Calu3 (cell line): Measurements from ENCODE around the gene SCOC. TPM values are rescaled to one million over a fixed set of nuclear protein-coding genes. Genes with fewer than 3 reads are reported as not detected.

Experiments used
- BruUV-seq: library from RNA; stranded (reverse); fragments of 400-500 nt; replicated peaks from 2 replicates; lab custom pipeline; 2021; lab: Mats Ljungman, UMichigan
- CTCF ChIA-PET: fragments of 300-600 bp; sonication (Branson Sonifier 250); formaldehyde crosslinking; loops from one replicate; lab custom pipeline; 2022; ENCODE audit warnings: antibody characterized with exemption; lab: Charles Lee
- DNase-seq: peaks from one replicate; pipeline ENCODE4 v3.0.0; 2022
- H3K27ac Mint-ChIP-seq: one replicate; pipeline ENCODE4 v1.8.0; 2022; ENCODE audit warnings: mixed read lengths; ENCODE audit not compliant: unreplicated experiment
- H3K27me3 Mint-ChIP-seq: one replicate; pipeline ENCODE4 v1.8.0; 2022; ENCODE audit warnings: mixed read lengths; ENCODE audit not compliant: unreplicated experiment
- H3K36me3 Mint-ChIP-seq: one replicate; pipeline ENCODE4 v1.8.0; 2022; ENCODE audit warnings: mild to moderate bottlenecking, moderate library complexity, mixed read lengths; ENCODE audit not compliant: insufficient read depth, unreplicated experiment
- H3K4me1 Mint-ChIP-seq: one replicate; pipeline ENCODE4 v1.8.0; 2022; ENCODE audit warnings: mild to moderate bottlenecking, low read depth, mixed read lengths; ENCODE audit not compliant: unreplicated experiment
- H3K4me3 Mint-ChIP-seq: one replicate; pipeline ENCODE4 v1.8.0; 2022; ENCODE audit warnings: mild to moderate bottlenecking, low read depth, moderate library complexity, mixed read lengths; ENCODE audit not compliant: unreplicated experiment
- H3K9me3 Mint-ChIP-seq: one replicate; pipeline ENCODE4 v1.8.0; 2022; ENCODE audit warnings: low read depth, mixed read lengths; ENCODE audit not compliant: unreplicated experiment
- CTCF ChIP-seq: fragments of 200-600 bp; IDR thresholded peaks from one replicate; pipeline ENCODE4 v1.8.0; 2022; ENCODE audit warnings: antibody characterized with exemption; ENCODE audit not compliant: unreplicated experiment
- intact Hi-C: fragments of 100-400 bp; cut with micrococcal nuclease; formaldehyde crosslinking; loops from one replicate; pipeline ENCODE4 v1.10.0; 2022; ENCODE audit not compliant: unreplicated experiment
- total RNA-seq: library from RNA; stranded (reverse); gene quantifications from 2 replicates; pipeline ENCODE4 v1.2.3, GENCODE V29; 2022

SCOC gene
- total RNA-seq, 1 experiment from 2014 or later = 59.4 TPM

GRCh38 chr4:140344101-140344500, 29.3 kb upstream of the SCOC start:
- Mint-ChIP-seq H3K4me3 (peak overlapping the region; percentile 81), H3K9me3 (no peaks in the 10 kb centered on the region), H3K4me1 (peaks cover 29% of the 10 kb centered on the region), H3K27me3 (no peaks in the 10 kb centered on the region), H3K27ac (peak overlapping the region; percentile 87), H3K36me3 (peaks cover 24% of the 10 kb centered on the region)
- TF ChIP-seq CTCF = no peak
- no TSS peak for BruUV-seq
- no peak for DNase-seq
- intact Hi-C loops = loop anchor here (5.0 kb wide), 1 partner anchor 332 kb away; no protein-coding TSS in a partner anchor
- CTCF ChIA-PET = interaction anchor here (2.2 to 2.5 kb wide), 2 partner anchors 14 to 16 kb away, joined by 15 read pairs; no protein-coding TSS in a partner anchor

GRCh38 chr4:140344621-140345020, 28.8 kb upstream of the SCOC start:
- peak overlapping the region; percentile 81 for H3K4me3 Mint-ChIP-seq
- no TSS peak for BruUV-seq

GRCh38 chr4:140346136-140346535, 27.3 kb upstream of the SCOC start:
- Mint-ChIP-seq H3K9me3 (no peaks in the 10 kb centered on the region), H3K27ac (no peak overlapping the region), H3K36me3 (peaks cover 24% of the 10 kb centered on the region), H3K27me3 (no peaks in the 10 kb centered on the region), H3K4me3 (peak overlapping the region; percentile 65), H3K4me1 (peaks cover 41% of the 10 kb centered on the region)
- CTCF ChIA-PET = interaction anchor here (1.4 to 2.5 kb wide), 2 partner anchors 14 to 28 kb away, joined by 3 to 15 read pairs; no protein-coding TSS in a partner anchor
- no peak for DNase-seq
- no peak for TF ChIP-seq CTCF
- BruUV-seq = no TSS peak
- intact Hi-C loops = no loop called here

More at GRCh38 chr4:140344621-140345020, 28.8 kb upstream of the SCOC start:
- H3K27me3 Mint-ChIP-seq = no peaks in the 10 kb centered on the region
- no peak for TF ChIP-seq CTCF
- H3K9me3 Mint-ChIP-seq = no peaks in the 10 kb centered on the region
- peaks cover 32% of the 10 kb centered on the region for H3K4me1 Mint-ChIP-seq
- peak overlapping the region; percentile 87 for H3K27ac Mint-ChIP-seq
- peak; percentile 65 for DNase-seq
- CTCF ChIA-PET = interaction anchor here (1.0 to 2.5 kb wide), 4 partner anchors 15 to 106 kb away, joined by 3 to 15 read pairs (median 9); no protein-coding TSS in a partner anchor
- H3K36me3 Mint-ChIP-seq = peaks cover 24% of the 10 kb centered on the region
- intact Hi-C loops = loop anchor here (5.0 kb wide), 1 partner anchor 332 kb away; no protein-coding TSS in a partner anchor

GRCh38 chr4:140349816-140350215, 23.6 kb upstream of the SCOC start:
- H3K36me3 Mint-ChIP-seq = peaks cover 10% of the 10 kb centered on the region
- intact Hi-C loops = no loop called here
- CTCF ChIA-PET = no interaction called here

More at GRCh38 chr4:140349816-140350215, 23.6 kb upstream of the SCOC start:
- peaks cover 39% of the 10 kb centered on the region for H3K4me1 Mint-ChIP-seq
- H3K9me3 Mint-ChIP-seq = no peaks in the 10 kb centered on the region
- no peak overlapping the region for H3K27ac Mint-ChIP-seq
- no peak overlapping the region for H3K4me3 Mint-ChIP-seq
- H3K27me3 Mint-ChIP-seq = no peaks in the 10 kb centered on the region
- no peak for DNase-seq
- TF ChIP-seq CTCF = no peak
- BruUV-seq = no TSS peak
